CD4-positive, alpha-beta T cell treated with Interleukin-1 beta for 1 hour (primary cell): Measurements from ENCODE around the gene ACIN1.
A peak's percentile ranks its signal among the peaks of the same experiment; 100 is the strongest.
"Not testable (repeated sequence)": the region's sequence is repeated elsewhere in the genome, so short reads cannot be mapped to it uniquely, and the experiment has no call there.

Experiments used
- DNase-seq, 2 donors: peaks; one replicate each; pipeline ENCODE4 v3.0.0-alpha.2; 2020 to 2022

ACIN1 gene

DNA sequence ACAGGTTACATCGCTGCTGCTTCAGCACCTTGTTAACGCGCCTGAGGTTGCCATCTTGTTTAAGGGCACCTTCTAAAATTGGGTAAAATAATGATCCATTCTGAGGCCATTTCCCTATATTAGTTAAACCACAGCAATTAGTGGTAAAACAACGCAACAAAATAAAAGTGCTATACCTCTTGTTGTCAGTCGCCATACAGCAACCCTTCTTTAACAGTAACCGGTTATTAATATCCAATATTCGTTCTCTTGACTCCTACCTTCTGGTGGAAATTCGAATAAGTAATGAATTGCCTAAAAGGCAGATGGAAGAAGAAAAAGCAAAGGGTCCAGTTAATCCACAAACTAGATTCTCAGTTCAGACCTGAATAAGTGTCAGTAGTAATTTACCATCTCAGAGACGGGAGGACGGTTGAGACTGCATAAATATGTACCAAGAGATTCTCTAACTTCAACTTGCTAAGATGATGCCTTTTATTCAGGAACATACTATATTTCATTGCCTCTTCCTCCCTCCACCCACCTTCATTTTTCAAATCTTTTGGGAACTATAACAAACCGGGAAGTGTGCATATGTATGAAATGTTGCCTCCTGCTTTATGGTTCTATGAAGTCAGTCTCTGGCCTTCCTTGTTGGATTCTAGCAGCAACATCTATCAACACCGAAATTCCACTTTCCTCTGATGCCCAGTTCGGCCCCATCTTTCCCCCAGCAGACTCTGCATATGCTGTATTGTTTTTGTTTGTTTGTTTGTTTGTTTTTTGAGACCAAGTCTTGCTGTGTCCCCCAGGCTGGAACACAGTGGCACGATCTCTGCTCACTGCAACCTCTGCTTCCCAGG, 59.4 kb downstream of the ACIN1 start:
- no peak for DNase-seq

DNA sequence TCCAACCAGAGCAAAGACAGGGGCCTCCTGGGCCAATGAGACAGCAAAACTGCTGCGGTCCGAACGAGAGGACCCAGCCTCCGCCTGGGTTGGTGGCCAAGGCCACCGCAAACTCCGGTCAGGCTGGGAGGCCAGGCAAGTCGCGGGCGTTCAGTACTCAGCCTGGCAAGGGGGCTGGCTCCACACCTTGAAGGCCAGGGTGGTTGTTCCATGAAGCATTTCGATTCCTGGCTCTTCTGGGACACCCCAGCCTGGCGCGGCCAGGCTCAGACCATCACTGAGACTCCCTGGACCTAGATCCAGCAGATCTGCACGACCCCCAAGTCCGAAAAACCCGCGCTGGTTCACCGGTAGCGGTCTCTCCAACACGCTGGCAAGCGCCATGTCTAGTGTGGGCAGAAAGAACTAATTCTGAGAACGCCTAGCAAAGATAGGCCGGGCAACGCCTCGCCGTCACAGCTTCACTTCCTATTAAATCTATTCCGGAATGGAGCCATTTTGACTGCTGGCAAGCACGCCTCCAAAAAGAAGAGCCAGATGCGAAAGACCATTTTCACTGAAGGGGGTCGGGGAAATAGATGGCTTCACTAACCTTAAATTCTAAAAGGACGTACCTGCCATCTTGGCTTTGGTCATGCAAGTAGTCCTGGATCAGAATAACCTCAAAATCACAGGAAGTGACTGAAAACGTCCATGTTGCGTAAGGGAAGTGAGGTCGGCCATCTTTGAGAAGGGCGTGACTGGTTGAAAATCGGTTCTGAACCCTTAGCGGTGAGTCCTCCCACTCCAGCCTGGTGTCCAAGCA, 60.2 kb downstream of the ACIN1 start, which contains the start of gene PSMB5:
Gene PSMB5 (minus strand): TSS at position 403 of the 805 bp plus-strand sequence. CDS start 19 bp downstream, at position 384.
- DNase-seq: peak; percentile 93

GRCh38 chr14:23033801-23034497, 61.0 kb downstream of the ACIN1 start:
- DNase-seq: no peak

DNA sequence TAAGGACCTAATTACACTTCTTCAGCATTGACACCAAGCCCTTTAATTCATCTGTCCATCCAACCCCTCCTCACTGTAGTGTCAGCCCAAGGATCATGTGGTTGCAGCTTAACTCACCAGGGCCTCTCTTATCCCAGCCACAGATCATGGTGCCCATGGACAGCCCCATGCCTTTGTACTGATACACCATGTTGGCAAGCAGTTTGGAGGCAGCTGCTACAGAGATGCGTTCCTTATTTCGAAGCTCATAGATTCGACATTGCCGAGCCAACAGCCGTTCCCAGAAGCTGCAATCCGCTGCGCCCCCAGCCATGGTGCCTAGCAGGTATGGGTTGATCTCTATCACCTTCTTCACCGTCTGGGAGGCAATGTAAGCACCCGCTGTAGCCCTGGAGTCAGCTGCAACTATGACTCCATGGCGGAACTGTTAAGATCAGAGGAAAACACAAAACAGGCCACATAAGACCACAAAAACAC, 61.6 kb downstream of the ACIN1 start:
- DNase-seq: no peak

DNA sequence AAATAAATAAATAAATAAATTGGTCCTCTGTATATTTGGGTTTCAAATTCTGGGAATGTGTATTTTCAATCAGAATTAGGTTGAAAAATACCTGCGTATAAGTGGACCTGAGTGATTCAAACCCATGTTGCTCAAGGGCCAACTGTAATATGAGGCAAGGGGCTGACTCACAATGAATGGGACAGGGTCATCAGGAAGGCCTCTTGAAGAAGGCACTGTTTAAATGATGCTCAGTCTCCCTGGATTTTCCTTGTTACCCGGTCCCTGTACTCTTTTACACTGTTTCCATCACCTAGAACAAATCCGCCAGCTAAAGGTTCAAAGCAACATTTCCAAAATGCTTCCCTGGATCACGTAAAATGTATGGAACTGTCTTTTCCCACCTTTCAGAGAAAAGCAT, 64.0 kb downstream of the ACIN1 start:
- no peak for DNase-seq

GRCh38 chr14:23028799-23029198, 66.1 kb downstream of the ACIN1 start:
- peak in 1 of 2 donors; percentile 43 for DNase-seq

- no peak for DNase-seq
Measured at GRCh38 chr14:23025151-23025814, 69.7 kb downstream of the ACIN1 start.

DNA sequence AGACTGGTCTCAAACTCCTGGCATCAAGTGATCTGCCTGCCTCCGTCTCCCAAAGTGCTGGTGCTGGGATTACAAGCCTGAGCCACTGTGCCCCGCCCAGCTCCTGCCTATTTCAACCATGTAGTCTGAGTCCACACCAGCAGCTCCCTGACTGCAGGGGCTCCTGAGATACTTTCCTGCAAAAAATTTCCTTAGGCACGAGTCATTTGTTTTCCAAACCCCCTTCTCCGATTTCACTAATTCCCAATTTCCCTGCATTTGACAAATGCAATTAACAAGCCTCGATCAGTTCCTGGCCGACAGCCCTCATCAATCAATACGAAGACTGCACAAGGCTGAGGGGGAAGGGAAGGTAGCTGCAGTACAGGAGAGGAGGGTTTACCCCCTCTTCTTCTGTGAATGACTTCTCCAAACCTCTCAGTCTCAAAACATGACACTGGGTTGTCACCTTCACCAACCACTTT, 70.3 kb downstream of the ACIN1 start:
- DNase-seq: no peak

DNA sequence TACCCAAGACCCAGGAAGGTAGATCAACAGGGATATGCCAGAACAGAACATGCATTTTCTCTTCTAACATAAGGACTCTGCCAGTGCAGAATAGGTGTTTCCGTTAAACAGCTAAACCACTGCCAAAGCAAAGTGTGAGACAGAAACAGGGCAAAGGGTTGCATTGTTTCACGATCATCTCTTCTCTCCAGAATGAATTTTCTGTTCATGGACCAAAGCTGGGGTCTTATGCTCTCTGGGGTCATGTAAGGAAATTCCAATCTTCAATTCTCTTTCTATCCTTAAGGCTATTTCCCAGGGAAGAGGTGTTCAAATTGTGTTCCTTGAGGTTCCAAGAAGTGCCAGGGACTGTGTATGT, 71.2 kb downstream of the ACIN1 start:
- no peak for DNase-seq

GRCh38 chr14:23023022-23023794, 71.7 kb downstream of the ACIN1 start:
- no peak for DNase-seq

DNA sequence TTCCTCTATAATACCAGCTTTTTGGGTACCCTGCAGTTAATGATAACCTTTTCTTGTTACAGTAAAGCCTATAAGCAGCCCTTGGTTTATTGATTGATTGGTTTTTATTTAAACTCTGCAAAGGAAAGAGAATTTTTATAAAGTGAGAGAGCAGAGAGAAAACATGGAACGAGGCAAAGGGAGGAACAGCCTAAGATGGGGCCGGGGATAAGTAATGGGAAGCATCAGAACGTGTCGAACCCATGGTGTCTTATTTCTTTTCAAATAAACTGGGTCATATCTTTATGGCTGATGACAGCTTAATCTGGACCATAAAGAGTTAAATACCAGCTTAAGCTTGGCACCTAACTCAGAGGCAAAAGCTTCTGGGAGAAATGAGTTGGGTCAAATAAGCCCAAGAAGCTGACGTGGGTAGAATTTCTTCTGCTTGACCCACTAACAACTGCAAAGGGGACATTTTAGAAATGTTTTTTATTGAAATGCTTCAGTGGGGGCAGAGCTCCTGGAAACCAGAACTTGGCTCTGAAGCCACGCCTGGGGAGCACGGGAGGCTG, 73.0 kb downstream of the ACIN1 start:
- DNase-seq: no peak

DNA sequence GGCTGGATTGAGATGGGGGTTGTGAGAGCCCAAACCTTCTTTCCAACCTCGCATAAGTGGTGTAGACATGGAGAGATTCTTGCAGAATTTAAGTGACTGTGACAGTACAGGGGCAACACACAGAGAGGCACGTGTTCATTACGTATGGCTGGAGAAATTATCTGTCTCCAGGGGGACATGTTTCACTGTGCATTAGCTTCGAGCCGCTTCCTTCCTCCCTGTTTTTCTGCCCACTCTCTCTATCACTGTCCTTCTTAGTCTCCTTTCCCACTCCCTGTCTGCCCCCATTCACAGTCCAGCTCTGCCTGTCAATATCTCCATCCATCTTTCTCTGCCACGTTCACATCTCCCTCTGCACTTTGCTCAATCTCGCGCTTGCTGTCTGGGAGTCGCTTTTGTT, 73.5 kb downstream of the ACIN1 start:
- DNase-seq: no peak

DNA sequence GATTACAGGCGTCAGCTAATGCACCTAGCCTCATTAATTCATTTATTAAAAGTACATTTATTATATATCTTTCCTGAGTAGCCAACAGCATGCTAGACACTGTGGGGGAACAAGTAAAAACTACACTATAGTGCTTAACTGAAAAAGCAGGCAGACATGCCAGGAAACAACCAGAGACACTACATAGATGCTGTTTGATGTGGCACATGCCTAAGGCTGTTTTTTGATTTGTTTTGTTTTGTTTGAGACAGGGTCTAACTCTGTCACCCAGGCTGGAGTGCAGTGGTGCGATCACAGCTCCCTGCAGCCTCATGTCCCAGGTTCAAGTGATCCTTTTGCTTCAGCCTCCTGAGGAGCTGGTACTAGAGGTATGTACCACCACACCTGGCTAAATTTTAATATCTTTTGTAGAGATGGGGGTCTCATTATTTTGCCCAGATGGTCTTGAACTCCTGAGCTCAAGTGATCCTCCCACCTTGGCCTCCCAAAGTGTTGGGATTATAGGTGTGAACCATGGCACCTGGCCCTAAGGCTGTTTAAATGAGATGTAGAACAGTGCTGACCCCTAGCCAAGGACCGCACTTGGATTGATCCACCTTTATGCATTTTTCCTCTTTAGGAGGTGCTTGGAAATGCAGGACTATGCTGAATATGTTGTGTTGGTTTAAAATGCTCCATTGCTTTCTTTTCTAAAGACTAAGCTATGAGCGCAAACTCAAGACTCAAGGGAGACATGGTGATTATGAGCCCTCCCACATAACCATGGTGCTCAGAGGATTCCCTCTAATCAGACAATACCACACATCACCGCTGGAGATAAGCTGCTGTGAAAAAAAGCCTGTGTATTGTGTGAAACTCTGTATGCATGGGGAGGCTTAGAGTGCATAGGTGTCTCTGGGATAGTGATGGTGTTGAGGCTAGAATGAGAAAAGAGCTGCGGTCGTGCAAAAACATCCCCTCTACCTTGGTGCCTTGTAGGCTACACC, 74.5 kb downstream of the ACIN1 start:
- peak in 1 of 2 donors; percentile 3 for DNase-seq

DNA sequence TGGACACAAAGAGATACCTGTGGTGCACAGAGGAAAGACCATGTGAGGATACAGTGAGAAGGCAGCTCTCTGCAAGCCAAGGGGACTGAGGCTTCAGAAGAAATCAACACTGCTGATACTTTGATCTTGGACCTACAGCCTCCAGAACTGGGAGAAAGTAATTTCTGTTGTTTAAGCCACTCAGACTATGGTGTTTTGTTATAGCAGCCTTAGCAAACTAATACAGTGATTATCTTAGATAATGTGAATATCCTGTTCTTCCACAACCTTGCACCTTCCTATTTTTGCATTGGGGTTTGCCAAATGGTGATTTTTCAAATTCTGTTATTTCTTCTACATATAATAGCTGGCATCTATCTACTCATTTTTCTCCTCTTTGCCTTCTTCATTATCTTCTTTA, 76.8 kb downstream of the ACIN1 start:
- DNase-seq: no peak

DNA sequence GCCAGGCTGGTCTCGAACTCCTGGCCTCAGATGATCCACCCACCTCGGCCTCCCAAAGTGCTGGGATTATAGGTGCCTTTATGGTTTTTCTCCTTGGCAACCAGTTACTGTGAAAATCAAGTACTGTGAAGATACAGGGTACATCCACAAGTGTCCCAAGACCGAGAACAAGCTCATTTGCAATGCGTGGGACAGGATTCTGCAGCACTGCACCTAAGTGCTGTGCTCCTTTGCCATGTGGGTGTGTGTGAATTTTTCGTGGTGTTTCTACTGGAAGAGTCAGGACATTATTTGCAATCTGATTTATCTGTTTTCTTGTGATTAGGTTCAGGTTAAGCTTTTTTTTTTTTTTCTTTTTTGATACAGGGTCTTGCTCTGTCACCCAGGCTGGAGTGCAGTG, 77.8 kb downstream of the ACIN1 start:
- DNase-seq: no peak

GRCh38 chr14:23015618-23016017, 79.3 kb downstream of the ACIN1 start:
- no peak for DNase-seq

- DNase-seq: not testable (repeated sequence)
Measured at GRCh38 chr14:23013749-23014054, 81.2 kb downstream of the ACIN1 start.

GRCh38 chr14:23013054-23013748, 81.7 kb downstream of the ACIN1 start:
- DNase-seq: no peak

DNA sequence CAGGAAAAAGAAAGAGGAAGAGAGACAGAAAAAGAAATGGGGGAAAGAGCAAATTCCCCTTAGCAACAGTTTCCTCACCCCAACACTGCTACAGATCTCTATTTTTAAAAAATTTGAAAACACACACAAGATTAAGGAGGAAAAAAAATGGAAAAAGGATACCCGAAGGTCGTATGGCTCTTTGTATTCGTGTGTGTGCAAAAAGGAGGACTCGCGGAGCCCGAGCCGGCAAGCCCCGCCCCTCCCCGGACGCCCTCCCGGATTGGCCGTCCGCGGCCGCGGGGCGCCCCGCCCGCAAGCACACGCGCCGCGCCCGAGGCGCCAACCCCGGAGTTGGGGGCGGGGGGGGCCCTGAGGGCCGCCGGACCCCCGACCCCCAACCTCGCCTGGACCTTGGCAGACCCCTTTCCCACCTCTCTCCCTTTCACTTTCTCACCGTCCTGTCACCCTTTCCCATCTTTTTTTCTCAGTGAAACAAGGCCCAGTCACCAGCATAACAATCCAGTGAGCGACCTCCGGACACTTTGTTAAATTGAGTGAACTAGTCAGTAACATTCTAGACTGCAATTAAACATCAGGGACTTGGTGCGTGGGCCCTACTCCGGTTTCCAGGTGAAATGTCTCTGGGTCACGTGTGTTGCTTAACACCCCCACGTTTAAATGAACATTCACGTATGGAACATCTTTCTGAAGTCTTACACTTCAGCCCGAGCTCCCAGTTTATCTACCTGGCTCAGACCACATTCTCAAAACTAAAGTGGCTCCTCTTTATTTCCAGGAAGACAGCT, 84.8 kb downstream of the ACIN1 start, which contains the start of gene C14orf93:
Gene C14orf93 (minus strand): TSS at position 205 of the 788 bp plus-strand sequence. CDS start 11,120 bp downstream, outside the sequence.
- DNase-seq: peak; percentile 79
